Thyroid gland (tissue), 4 donors: Measurements from ENCODE around the gene CAMKK1. TPM values are rescaled to one million over a fixed set of nuclear protein-coding genes. Genes with fewer than 3 reads are reported as not detected.

ENCODE experiments used
- DNase-seq, 2 donors: peaks; one replicate each; pipeline ENCODE4 v3.0.0-alpha.2; 2019
- H3K27ac ChIP-seq, 3 donors: fragments of 200-600 bp; sonication (generic); 1 replicate in 2 of 3; 2 replicates in 1 of 3; pipeline ENCODE4 v1.5.1; 2016 to 2019; ENCODE audit warnings: mild to moderate bottlenecking in 1 of 3, moderate library complexity in 1 of 3
- H3K27me3 ChIP-seq: fragments of 200-600 bp; sonication (generic); one replicate; pipeline ENCODE4 v1.5.1; 2019
- H3K36me3 ChIP-seq, 2 donors: fragments of 200-600 bp; sonication (generic); one replicate each; pipeline ENCODE4 v1.5.1; 2016 to 2019
- H3K4me1 ChIP-seq, 2 donors: fragments of 200-600 bp; sonication (generic); one replicate each; pipeline ENCODE4 v1.5.1; 2017 to 2019
- H3K4me3 ChIP-seq, 3 donors: fragments of 200-600 bp; sonication (generic); replicated peaks in 1 of 3; 1 replicate in 2 of 3; 2 replicates in 1 of 3; pipeline ENCODE4 v1.5.1; 2016; ENCODE audit warnings: mild to moderate bottlenecking in 1 of 3
- H3K9me3 ChIP-seq: fragments of 200-600 bp; sonication (generic); one replicate; pipeline ENCODE4 v1.5.1; 2017
- POLR2A ChIP-seq, 2 donors: fragments of 450-650 bp; IDR thresholded peaks; one replicate each; pipeline ENCODE4 v1.6.1; 2017; ENCODE audit warnings: antibody characterized with exemption in 2 of 2, mild to moderate bottlenecking in 2 of 2, moderate library complexity in 1 of 2
- WGBS, 2 donors: methylation state at CpG; one replicate each; pipeline ENCODE4 v1.1.5; 2017; 5-methylcytosine and 5-hydroxymethylcytosine counted together
- intact Hi-C: fragments of 100-400 bp; cut with DNase I; formaldehyde crosslinking; loops from one replicate; pipeline ENCODE4 v1.15.1; 2023
- total RNA-seq, 4 donors: library from RNA; depleted of rRNA; stranded (reverse); fragments of >200 nt; gene quantifications; one replicate each; pipeline ENCODE4 v1.2.3, GENCODE V29; 2016
- TF ChIP-seq, protein P1 (sequence below), 6 experiments: fragments of 200-600 bp in 3 of 6; fragments of 450-650 bp in 3 of 6; sonication (generic) in 3 of 6; IDR thresholded peaks; one replicate each; pipeline ENCODE4 v1.5.1; 2016 to 2019; ENCODE audit warnings: antibody characterized with exemption in 6 of 6, mild to moderate bottlenecking in 2 of 6, inconsistent platforms in 1 of 6, moderate library complexity in 1 of 6

CAMKK1 gene
- total RNA-seq, 4 donors from 2014 or later: 5.9 to 10.1 (median 7.9) TPM

DNA sequence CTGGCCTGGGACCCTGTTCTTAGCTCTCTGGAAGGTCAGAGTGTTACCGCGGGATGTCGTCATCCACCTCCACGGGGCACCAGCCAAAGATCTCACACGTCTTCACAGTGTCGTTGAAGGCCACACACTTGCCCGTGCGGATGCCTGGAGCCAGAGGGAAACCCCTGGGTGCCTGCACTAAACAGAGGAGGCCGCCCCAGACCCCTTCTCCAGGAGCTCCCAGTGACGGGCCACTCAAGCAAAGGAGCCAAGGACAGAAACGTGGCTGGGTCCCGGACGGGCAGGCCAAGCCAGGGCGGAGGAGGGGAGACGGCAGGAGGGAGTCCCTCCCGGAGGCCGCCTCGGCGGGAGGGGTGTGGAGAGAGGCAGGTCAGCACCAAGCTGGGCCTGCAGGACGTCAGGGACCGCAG lies 11.0 kb upstream of the CAMKK1 start:
- no peaks in the 10 kb centered on the region for H3K36me3 ChIP-seq
- no peak overlapping the region for H3K4me3 ChIP-seq
- no peaks in the 10 kb centered on the region for H3K4me1 ChIP-seq
- 69 to 70% methylated on average over 10 to 11 of the region's 21 CpGs for WGBS, 2 donors
- H3K27ac ChIP-seq: no peak overlapping the region
- intact Hi-C loops: no loop called here
- TF ChIP-seq, protein P1, sequence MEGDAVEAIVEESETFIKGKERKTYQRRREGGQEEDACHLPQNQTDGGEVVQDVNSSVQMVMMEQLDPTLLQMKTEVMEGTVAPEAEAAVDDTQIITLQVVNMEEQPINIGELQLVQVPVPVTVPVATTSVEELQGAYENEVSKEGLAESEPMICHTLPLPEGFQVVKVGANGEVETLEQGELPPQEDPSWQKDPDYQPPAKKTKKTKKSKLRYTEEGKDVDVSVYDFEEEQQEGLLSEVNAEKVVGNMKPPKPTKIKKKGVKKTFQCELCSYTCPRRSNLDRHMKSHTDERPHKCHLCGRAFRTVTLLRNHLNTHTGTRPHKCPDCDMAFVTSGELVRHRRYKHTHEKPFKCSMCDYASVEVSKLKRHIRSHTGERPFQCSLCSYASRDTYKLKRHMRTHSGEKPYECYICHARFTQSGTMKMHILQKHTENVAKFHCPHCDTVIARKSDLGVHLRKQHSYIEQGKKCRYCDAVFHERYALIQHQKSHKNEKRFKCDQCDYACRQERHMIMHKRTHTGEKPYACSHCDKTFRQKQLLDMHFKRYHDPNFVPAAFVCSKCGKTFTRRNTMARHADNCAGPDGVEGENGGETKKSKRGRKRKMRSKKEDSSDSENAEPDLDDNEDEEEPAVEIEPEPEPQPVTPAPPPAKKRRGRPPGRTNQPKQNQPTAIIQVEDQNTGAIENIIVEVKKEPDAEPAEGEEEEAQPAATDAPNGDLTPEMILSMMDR (IDR thresholded peaks at IDR 0.05): no peak
- no peak for TF ChIP-seq POLR2A (IDR thresholded peaks at IDR 0.05)
- no peaks in the 10 kb centered on the region for H3K9me3 ChIP-seq
- no peak for DNase-seq
- no peaks in the 10 kb centered on the region for H3K27me3 ChIP-seq

DNA sequence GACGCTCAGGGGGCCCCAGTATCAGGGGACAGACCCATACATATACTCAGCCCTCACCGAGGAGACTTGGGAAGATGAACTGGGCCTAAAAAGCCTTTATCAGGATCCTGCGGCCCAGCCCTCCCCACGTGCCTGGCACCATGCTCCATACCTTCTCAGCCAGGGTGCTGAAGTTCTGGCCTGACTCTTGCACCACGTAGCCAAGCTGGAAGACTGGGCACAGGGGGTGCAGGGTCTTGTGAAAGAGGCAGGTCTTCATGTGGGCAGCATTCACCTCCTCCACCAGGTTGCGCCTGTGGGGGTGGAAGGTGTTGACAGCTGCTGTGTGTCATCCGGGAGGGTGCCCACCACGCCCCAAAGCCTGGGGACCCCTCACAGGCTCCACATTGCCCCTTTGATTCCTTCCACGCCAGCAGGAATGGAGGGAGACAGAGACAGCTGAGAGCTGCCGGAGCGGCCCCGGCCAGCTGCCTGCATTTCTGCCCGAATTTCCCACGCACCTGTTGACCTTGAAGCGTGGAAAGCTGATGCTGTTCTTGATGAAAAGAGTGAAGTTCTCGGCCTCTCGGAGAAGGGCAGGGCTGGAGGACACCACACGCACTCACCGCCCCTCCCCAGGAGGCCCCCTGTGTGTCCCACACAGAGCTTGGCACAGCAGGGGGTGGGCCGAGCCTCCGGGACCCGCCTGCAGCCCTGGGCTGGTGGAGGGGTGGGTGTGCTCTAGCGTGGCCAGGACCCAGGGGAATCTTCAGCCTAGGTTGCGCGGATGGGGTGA lies 10.4 kb upstream of the CAMKK1 start:
- H3K9me3 ChIP-seq: no peaks in the 10 kb centered on the region
- WGBS, 2 donors: 78 to 87% methylated on average over 6 to 15 of the region's 25 CpGs
- TF ChIP-seq, protein P1 (IDR thresholded peaks at IDR 0.05): no peak
- TF ChIP-seq POLR2A (IDR thresholded peaks at IDR 0.05): no peak
- no peak for DNase-seq
- no peak overlapping the region for H3K4me3 ChIP-seq
- intact Hi-C loops: no loop called here
- H3K27ac ChIP-seq: no peak overlapping the region
- no peaks in the 10 kb centered on the region for H3K36me3 ChIP-seq
- no peaks in the 10 kb centered on the region for H3K27me3 ChIP-seq
- H3K4me1 ChIP-seq: no peaks in the 10 kb centered on the region

DNA sequence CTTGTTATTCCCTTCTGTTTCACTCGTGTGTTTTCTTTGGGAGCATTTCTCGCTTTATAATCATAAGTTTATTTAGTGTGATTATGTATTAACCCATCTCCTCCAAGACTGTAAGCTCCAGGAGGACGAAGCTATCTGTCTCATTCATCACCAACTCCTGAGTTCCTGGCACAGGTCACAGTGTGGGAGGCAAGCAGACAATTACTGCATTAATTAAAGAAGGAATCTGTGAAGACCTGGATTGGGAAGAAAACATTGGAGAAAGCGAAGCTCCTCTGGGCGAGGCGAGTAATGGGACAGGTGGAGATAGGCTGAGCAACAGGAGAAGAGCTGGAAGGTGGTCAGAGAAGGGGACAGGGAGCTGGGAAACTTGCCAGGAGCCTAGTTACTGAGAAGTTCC lies 7.8 kb upstream of the CAMKK1 start:
- DNase-seq: no peak
- Histone ChIP-seq H3K9me3 (no peaks in the 10 kb centered on the region), H3K4me3 (no peak overlapping the region), H3K36me3 (no peaks in the 10 kb centered on the region), H3K4me1 (peaks cover 8 to 12% of the 10 kb centered on the region in 2 donors), H3K27ac (no peak overlapping the region), H3K27me3 (no peaks in the 10 kb centered on the region)
- no peak for TF ChIP-seq POLR2A (IDR thresholded peaks at IDR 0.05)
- TF ChIP-seq, protein P1 (IDR thresholded peaks at IDR 0.05): no peak
- WGBS, 2 donors: 81 to 86% methylated on average over 6 of the region's 6 CpGs
- intact Hi-C loops: no loop called here

DNA sequence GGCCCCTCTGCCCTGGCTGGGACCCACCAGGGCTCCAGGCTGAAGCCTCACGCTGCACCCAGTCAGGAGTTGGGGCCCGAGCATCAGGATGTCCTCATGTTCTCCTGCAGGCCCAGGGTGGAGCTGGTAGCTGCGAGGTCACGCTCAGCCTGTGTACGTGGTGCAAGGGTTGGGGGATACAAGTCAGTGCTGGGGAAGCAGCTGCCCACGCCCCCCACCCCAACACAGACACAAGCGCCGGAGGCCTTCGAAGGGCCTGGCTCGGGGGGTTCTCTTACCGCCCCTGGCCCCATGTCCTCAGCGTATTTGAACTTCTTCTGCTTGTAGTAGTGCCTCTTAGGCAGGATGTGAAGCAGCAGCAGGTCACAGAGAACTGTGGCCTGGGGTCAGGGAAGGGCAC lies 4.9 kb upstream of the CAMKK1 start:
- intact Hi-C loops: no loop called here
- H3K9me3 ChIP-seq: no peaks in the 10 kb centered on the region
- H3K4me1 ChIP-seq: peaks cover 32 to 34% of the 10 kb centered on the region in 2 donors
- no peaks in the 10 kb centered on the region for H3K27me3 ChIP-seq
- no peaks in the 10 kb centered on the region for H3K36me3 ChIP-seq
- 91 to 100% methylated on average over 3 to 8 of the region's 12 CpGs for WGBS, 2 donors
- H3K4me3 ChIP-seq: no peak overlapping the region
- DNase-seq: no peak
- TF ChIP-seq, protein P1 (IDR thresholded peaks at IDR 0.05): no peak
- no peak for TF ChIP-seq POLR2A (IDR thresholded peaks at IDR 0.05)
- no peak overlapping the region for H3K27ac ChIP-seq

DNA sequence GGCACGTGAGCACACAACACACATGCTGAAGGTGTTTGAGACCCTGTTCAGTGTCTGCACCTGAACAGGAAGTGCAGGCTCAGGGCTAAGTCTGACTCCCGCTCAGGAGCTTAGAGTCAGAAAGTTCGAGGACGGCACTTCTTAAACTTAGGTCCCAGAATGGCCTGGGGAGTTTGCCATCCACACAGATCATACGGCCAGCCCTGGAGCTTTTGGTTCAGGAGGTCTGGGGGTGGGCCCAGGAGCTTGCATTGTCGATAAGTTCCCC lies 4.0 kb upstream of the CAMKK1 start:
- H3K4me3 ChIP-seq: no peak overlapping the region
- no peaks in the 10 kb centered on the region for H3K9me3 ChIP-seq
- TF ChIP-seq, protein P1 (IDR thresholded peaks at IDR 0.05): no peak
- no peak for TF ChIP-seq POLR2A (IDR thresholded peaks at IDR 0.05)
- DNase-seq: no peak
- H3K36me3 ChIP-seq: no peaks in the 10 kb centered on the region
- no peak overlapping the region for H3K27ac ChIP-seq
- intact Hi-C loops: no loop called here
- WGBS, 2 donors: 84 to 91% methylated on average over 6 of the region's 6 CpGs
- H3K4me1 ChIP-seq: peaks cover 33 to 35% of the 10 kb centered on the region in 2 donors
- H3K27me3 ChIP-seq: no peaks in the 10 kb centered on the region
